GM19193 (cell line): ENCODE measurements around the gene INPP5K.

ENCODE experiments used
- POLR2A ChIP-seq: IDR thresholded peaks from 4 replicates; pipeline ENCODE4 v1.6.1; 2011; ENCODE audit not compliant: insufficient read depth, insufficient read length; ENCODE audit errors: extremely low read depth

INPP5K gene

DNA sequence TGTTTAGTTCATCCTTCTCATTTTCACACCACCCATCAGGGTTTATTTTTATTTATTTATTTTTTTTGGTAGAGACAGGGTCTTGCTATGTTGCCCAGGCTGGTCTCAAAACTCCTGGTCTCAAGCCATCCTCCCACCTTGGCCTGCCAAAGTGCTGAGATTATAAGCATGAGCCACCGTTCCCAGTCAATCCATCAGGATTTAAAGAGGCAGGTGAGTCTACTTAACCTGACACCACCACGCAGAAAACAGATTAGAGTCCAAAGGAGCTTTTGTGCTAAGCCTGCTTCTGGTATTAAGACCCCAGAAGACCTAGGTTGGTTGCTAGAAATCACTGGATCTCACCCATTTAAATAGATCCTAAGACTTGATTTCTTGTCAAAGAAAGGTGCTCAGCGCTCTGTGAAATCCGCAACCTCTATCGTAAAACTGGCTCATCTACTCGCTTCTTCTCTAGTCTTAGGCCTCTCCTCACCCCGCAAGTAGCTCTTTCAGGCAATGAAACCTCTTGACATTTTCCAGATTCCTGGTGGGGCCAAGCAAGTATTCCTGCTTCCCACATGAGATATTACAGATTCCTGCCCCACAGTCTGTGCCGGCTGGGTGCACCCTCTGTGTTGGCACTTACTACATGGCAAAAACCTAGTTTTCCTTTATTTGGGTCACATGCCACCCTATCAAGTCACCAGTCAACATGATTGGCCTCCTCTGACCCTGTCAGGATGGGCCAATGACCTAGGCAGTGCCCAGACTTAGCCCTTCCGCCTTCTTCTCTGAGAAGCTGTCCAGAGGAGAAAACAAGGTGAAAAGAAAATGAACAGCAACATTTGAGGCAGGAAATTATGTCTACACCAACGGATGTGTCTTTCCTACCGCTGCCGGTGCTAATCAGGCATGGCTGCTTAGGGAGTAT is 37.2 kb upstream of the INPP5K start:
- TF ChIP-seq POLR2A, result no peak

DNA sequence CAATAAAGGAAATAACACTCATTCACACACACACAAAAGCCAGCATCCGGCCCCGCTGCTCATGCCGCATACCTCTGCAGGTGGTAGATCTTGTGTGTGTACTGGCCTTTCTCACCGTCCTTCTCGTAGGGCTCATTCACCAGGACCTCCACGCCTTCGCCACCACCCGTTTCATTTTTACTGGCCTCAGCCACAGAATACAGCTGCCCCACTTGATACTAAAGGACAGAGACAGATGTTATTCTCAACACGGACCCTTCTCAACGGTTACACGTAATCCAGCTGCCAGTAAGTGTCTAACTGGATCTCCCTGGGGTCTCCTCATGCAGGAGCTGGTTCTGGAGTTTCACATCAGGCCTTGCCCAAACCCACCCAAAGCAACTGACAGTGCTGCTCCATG is 36.5 kb upstream of the INPP5K start:
- no peak for TF ChIP-seq POLR2A

DNA sequence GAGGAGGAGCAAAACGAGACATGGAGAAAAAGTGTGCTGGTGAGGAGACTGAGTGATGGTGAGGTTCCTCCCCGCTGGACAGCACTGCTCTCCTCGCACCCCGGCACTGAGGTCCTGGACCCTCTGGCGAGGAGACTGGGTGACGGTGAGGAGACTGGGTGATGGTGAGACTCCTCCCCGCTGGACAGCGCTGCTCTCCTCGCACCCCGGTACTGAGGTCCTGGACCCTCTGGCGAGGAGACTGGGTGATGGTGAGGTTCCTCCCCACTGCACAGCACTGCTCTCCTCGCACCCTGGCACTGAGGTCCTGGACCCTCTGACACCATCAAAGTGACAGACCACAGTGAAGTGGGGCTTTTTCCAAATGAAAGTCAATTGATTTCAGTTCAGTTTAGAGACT is 35.3 kb upstream of the INPP5K start:
- no peak for TF ChIP-seq POLR2A

DNA sequence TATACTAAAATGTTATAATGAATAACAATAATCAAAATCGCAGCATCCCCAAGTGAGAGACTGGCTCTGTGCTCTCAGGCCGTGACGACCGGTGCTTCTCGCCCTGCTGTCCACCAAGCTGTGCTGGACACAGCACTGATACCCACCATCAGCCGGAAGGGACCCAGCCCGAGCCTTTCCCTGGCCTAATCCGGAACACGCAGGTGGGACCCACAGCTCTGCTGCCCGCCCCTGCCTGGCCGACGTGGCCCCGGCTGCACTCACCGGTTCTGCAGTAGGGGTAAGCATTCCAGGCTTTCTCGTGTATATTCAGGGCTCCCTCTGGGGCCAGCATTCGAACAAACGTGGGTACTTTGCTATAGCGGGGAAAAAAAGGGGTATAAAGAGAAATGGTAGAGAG is 31.6 kb upstream of the INPP5K start:
- TF ChIP-seq POLR2A, result no peak

DNA sequence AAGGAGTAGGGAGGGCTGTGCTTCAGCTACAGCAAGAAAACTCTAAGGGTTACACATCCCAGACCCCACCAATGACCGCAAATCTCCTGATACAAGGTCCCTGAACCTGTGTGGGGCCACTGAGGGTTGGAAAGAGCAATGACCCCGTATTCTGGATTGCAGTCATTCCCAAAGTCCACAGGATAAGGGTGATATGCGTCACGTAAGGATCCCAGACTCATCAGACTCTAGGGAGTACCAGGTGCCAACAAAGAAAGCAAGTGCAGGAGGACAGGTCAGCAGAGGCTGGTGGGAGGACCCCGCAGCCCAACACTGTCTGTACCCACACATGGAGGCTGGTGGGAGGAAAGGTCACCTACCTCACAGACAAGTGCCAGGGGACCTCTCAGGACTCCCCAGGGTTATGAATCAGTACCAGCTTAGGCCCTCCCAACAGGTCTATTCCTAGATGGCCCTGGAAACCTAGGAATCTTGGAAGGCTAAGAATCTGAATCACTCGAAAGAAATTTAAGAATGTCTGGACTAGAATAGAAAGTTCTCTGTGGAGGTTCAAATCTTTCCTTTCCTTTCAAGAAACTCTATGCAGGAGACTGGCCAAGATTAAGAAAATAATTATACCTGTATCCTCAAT is 30.0 kb upstream of the INPP5K start:
- no peak for TF ChIP-seq POLR2A

DNA sequence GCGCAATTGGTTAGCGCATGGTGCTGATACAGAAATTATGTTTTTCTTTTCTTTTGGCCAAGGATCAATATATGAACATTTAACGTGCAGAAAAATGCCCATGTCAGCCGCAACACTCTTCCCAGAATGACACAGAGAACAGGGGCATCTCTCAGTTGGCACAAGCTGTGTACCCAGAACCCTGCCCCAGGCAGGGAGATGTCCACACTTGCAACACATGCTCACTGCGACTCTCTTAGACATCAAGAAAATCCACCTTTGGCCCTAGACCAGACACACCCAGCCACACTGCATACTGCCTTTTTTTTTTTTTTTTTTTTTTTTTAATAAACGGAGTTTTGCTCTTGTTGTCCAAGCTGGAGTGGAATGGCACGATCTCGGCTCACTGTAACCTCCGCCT is 29.2 kb upstream of the INPP5K start:
- no peak for TF ChIP-seq POLR2A

DNA sequence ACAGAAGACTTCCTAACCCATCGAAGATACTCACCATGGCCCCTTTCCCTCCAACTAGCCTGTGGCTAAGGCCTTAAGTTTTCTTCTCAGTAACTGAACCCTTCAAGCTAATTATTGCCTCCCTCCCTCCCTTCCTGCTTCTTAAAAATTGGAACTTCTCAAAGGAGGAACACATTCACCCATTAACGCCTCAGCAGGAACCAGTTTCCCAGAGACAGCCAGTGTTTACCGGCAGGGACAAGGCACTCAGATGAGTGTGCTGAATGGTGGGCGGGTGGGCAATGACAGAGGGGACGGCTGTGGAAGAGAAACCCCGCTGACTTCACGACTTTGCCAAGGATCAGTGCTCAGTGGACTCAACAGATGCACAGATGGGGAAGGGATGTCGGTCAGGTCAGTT is 25.9 kb upstream of the INPP5K start:
- no peak for TF ChIP-seq POLR2A

DNA sequence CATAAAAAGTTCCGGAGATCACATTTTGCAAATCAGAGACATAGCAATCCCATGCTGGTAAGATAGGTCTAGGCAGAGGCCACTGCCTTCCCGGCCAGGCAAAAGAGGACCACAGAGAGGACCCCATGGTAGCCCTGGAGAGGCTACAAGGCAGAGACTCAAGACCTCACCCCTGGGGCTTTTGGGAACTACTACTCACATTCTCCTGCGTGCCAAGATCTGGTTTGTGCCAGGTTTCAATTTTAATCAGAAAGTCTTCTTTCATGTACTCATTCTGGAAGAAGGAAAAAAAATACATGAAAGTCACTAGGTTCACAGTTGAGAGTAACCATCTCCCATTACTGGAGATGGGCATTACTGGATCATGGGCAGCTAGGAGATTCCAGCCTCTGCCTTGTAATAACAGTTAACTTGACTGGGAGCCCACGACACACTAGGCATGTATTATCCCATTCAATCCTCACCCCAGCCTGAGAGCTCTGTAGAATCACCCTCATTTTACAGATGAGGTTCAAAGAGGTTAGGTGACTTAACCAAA is 25.0 kb upstream of the INPP5K start:
- TF ChIP-seq POLR2A, result no peak

DNA sequence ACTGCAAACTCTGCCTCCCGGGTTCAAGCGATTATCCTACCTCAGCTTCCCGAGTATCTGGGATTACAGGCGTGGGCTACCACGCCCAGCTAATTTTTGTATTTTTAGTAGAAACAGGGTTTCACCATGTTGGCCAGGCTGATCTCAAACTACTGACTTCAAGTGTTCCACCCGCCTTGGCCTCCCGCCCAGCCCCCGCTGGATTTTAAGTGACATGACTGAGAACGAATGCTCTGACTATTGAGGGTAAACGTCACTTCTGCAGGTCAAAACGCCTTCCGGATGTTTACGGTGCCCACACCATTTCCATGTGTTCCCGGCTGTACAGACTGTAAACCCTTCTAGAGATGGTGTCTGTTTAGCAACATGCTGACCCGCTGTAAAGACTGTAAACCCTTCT is 23.4 kb upstream of the INPP5K start:
- no peak for TF ChIP-seq POLR2A

DNA sequence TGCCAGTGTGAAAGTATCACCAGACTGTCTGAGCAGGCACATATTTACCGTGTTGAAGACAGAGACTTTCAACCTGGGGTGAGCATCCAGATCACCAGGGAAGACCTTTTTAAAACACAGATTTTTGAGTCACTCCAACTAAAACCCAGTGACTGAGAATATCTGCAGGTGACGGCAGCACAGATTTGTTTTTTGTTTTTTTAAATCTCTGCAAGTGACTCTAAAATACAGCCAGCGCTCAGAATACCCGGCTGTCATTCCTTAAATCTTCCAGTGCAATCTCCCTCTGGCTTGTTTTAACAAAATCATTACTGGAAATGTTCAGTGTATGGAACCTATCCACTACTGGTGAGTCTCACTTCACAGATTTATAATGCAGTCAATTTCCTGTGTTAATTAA is 19.3 kb upstream of the INPP5K start:
- TF ChIP-seq POLR2A, result no peak

DNA sequence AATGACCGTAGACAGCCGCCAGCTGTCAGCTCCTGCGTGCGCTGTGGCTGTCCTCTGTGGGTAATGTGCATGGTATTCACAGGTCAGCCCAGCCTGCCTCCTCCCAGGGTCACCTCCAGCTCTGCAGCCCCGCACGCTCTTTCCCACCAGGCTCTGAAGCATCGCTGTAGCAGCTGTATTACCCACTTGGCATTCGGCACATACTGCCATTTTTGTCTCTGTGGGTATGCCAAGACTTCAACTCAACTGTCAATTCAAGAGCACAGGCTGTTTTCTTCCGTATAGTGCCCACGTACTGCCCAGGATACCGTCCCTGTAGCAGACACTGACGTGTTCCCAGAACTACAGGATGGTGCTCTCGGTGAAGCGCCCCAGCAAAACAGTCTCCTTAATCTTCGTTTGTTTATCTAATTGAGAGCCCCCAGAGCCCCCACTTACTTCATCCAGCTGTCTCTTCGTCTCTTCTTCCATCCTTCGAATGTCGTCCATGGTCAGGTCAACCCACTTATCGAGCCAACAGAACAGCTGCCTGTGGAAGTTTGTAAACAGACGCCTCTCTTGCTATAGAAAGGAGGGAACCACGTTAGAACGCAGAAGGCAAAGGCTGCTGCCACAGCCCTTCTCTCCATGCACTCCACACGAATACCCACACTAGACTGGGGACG is 17.4 kb upstream of the INPP5K start:
- no peak for TF ChIP-seq POLR2A

DNA sequence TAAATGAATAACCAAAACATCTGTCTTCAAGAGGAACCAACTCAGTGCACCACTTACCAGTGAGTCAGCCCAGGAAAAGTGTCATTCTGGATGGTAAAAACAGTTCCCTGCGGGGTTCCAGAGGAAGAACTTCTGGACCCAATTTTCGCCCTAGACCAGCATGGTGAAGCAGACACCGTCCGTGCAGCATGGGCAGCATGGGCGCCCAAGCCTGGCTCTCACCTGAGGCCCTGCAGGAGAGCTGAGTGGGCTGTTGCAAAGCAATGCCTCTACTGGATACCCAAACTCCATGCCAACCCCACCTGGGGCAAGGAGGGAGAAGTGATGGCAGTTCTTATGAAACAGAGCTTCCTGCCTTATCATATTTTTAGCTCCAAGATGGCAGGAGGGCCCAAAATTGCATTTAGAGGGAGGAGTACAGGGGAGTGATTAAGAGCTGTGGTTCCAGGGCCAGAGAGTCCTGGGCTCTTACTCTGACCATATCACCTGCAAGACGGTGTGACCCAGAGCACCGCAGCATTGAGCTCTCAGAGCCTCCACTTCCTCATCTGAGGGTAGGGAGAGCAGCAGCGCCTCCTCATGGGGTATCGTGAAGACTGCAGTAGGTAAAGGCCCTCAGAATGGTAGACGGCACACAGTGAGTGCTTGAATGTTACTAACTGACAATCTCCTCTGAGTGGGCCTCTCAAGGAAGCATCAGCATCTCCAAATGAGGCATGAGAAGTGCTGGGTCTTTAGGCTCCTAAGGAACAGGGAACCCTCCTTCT is 16.6 kb upstream of the INPP5K start:
- TF ChIP-seq POLR2A, result no peak

DNA sequence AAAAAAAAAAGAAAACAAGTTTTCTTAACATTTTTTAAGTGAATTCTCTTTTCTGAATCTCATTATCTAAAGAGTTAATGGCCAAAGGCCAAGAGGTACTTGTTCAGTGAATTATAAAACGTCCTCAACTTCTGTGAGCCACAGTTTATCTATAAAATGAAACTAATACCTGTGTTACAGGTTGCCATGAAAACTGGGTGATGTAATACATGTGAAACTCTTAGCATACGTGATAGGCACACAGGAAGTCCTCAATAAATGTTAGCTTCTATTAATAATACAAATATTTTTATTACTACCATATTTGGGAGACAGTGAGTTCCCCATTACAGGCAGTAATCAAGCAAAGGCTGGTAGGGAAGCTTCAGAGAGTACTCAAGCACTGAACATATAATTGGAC is 13.5 kb upstream of the INPP5K start:
- no peak for TF ChIP-seq POLR2A

DNA sequence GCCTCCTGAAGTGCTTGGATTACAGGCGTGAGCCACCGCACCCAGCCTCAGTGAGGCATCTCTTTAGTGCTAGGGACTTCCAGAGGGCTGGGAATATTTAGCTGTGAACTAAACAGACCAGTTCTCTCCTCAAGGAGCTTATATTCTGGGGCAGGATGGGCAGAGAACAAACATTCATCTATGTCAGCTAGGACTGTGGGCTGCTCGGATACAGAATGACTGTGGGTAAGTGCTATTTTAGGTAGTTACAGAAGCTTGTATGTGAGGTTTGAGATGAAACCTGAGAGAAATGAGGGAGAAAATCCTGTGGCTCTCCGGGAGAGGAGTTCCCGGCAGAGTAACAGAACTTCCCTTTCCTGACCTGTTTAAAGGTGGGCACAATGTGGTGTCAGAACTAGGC is 6.2 kb upstream of the INPP5K start:
- TF ChIP-seq POLR2A, result no peak
